ENCODE measurements around the gene TCFL5.

Gene TCFL5

DNA sequence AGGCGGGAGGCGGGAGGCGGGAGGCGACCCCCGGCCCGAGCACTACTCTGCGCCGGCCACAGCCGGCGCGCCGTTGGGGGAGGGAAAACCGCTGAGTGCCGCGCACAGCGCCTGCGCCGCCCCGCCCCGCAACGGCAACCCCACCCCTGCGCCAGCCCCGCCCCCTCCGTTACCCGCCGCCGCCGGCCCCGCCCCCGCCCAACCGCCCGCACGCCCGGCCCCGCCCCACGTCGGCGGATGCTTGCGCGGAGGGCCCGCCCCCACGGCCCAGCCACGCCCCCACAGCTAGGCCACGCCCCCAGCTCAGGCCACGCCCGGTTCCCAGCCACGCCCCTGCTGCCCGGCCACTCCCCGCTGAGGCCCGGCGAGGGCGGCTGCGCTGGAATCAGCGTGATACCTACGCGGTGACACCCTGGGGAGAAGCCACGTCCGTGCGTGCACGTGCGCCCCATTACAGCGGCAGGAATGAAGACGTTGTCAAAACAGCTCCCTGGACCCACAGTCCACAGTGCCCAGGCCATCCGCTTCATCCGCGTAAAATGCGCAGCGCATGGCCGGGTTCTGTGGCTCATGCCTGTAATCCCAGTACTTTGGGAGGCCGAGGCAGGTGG, at the start of gene TCFL5:
Gene TCFL5, minus strand, starts transcription at position 97 of the 611 bp plus-strand sequence. CDS start 152 bp downstream, outside the sequence.
- Mint-ChIP-seq H3K36me3 (peaks cover 10% of the 10 kb centered on the region), H3K9me3 (no peaks in the 10 kb centered on the region), H3K4me1 (peaks cover 31% of the 10 kb centered on the region), H3K27ac (peak within 1 kb of the TSS; percentile 68), H3K27me3 (no peaks in the 10 kb centered on the region), H3K4me3 (peak within 1 kb of the TSS; percentile 76)

DNA sequence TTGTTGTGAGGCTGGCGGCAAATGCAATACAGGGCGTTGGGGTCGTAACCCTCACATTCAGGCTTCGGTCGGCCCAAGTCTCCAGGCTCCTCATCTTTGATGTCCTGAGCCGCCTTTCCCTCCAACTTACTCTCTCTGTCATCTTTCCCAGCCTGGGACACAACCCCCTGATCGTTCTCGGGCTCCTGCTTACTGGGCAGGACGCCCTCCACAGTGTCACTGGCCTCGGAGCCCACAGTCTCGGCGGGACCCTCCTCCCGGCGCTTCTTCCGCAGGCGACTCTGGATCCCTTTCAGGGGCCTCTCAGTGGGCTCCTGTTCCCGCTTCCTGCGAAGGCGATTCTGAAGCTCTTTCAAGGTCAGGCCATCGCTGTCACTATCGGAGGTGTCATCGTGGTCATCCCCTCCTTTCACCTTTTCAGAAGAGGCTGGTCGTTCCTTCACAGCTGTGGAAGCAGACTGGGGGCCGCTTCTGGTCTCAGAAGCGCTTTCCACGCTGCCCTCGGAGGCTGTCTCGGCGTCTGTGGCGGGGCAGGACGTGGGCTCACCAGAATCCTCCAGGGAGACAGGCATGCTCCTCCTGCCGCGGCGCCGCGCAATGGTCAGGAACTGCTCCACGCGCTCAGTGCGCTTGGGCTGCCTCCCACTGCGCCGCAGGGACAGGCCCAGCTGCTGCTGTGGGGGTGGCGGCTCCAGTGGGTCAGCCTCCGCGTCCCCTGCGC, 49.3 kb upstream of the TCFL5 start:
- Mint-ChIP-seq H3K36me3 (peaks cover 13% of the 10 kb centered on the region), H3K4me1 (peaks cover 54% of the 10 kb centered on the region), H3K27ac (no peak overlapping the region), H3K27me3 (no peaks in the 10 kb centered on the region), H3K4me3 (no peak overlapping the region), H3K9me3 (no peaks in the 10 kb centered on the region)

DNA sequence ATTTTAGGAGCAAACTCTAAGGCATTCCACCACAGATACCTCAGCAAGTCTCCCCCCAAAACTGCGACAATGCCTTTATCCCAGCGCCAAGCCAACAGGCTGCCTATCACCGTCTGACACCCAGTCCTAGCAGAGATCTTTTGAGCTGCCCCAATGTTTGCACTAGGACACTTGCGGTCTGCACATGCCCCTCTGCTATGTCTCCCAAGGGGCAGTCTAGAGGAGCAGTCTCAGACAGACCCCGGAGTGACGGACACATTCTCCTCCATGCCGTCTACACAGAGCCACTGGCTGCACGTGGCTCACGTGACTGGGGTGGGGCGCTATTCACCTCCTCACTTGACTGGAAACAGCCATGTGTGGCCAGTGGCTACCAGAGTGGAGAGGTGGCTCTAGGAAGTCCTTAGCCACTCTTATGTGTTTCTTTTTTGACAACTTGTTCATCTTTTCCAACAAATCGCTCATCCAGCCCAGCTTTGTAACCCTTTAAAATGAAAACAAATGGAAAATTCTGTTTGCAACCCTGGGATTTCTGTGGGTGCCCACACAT, 48.7 kb upstream of the TCFL5 start:
- peaks cover 15% of the 10 kb centered on the region for H3K36me3 Mint-ChIP-seq

DNA sequence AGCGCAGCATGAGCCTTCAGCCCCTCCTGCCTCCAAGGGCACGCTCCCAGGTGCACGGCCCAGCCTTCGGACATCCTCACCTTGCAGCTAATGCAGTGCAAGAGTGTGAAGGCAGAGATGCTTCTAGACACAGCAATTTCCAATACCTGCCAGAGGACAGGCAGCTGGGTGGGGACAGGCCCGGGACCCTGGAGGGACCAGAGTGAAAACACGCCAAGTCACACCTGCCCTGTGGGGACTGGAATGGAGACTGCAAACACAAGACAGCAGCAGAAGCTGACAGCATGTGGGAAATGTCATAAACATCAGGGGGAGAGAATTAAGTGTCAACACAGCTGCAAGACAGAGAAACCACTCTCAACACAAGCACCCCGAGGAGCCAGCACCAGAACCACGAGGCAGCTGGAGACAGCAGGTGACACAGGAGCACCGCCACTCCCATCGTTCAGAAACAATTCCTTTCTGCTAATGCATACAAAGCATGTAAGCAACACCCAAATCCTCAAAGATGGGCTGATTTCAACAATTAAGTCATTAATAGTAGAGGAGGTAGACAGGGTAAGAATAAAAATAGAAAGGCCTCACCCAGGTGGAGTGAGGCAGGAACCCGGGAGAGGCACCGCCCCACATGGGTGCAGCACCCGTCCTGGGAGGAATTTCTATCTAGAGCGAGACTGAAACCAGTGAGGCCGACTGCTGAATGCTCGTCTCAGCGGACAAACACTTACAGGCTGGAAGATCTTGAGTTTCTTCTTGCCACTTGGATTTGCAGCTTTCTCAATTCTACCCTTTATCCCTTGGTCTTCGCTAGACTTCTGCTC, 47.6 kb upstream of the TCFL5 start:
- H3K27me3 Mint-ChIP-seq, result no peaks in the 10 kb centered on the region
- peak overlapping the region; percentile 59 for H3K27ac Mint-ChIP-seq
- no peak overlapping the region for H3K4me3 Mint-ChIP-seq
- H3K9me3 Mint-ChIP-seq, result no peaks in the 10 kb centered on the region
- peaks cover 22% of the 10 kb centered on the region for H3K36me3 Mint-ChIP-seq
- peaks cover 37% of the 10 kb centered on the region for H3K4me1 Mint-ChIP-seq

More for the DNA sequence above, 48.7 kb upstream of the TCFL5 start:
- Mint-ChIP-seq H3K27ac (no peak overlapping the region), H3K4me1 (peaks cover 47% of the 10 kb centered on the region), H3K4me3 (no peak overlapping the region), H3K9me3 (no peaks in the 10 kb centered on the region), H3K27me3 (no peaks in the 10 kb centered on the region)

DNA sequence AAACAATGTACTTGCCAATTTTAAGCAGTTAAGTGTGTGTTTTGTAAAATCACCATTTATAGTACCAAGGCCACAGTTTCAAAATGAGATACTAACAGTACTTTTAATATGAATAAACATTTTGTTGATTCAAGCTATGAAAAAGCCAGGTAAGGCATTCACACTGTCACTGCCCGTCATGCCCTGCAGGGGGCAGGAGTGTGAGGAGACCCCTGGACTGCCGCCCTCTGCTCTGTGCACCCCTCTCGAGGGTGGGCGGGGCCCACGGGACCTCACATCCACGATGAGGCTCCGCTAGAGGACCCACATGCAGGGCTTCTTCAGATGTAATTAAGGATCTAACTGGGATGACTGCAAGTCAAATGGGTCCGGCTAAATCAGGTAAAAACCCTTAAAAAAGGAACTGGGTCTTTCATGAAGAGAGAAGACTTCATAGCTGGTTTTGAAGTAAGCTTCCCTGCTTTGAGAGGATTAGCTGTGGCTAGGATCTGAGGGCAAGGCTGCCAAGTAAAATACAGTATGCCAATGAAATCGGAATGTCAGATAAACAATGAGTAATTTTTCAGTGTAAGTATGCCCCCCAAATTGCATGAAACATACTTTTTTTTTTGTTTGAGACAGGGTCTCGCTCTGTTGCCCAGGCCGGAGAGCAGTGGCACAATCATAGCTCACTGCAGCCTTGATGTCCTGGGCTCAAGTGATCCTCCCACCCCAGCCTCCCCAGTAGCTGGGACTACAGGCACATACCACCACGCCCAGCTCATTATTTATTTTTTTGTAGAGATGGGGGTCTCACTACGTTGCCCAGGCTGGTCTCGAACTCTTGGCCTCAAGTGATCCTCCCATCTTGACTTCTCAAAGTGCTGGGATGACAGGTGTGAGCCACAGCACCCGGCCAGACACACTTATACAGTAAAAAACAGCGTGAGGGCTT, 46.0 kb upstream of the TCFL5 start:
- H3K4me3 Mint-ChIP-seq, result no peak overlapping the region
- H3K9me3 Mint-ChIP-seq, result no peaks in the 10 kb centered on the region
- peaks cover 24% of the 10 kb centered on the region for H3K4me1 Mint-ChIP-seq
- no peaks in the 10 kb centered on the region for H3K27me3 Mint-ChIP-seq
- no peak overlapping the region for H3K27ac Mint-ChIP-seq
- peaks cover 23% of the 10 kb centered on the region for H3K36me3 Mint-ChIP-seq

DNA sequence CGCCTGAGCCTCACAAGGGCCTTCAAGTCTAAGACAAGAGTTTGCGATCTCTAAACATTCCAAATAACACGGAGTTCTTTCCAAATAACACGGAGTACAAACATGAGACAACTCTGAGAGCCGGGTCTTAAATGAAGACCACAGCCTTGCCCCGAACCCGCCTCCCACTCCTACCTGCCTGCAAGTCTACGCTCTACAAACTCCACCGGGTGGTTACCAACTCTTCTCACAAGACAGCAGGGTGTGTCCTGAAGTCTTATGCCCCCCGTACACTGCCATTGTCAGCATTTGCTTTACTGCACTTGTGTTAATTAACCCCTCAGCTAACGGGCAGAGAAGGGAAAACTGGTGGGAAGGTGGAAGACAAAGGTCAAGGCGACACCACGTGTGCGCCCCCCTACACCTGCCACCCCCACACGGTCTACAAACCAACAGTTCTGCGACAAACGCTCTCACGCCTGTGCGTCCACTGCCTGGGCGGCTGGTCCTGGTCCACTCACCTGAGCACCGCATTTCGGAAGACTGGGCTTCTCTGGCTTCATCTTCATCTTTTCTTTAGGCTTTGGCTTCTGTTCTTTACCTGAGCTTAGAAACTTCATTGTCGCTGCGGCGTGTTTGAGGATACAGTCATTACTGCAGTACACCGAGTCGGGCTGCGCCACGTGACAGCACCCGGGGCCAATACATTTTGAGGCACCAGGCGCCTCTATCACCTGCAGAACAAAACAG, 45.2 kb upstream of the TCFL5 start:
- no peak overlapping the region for H3K4me3 Mint-ChIP-seq
- H3K36me3 Mint-ChIP-seq, result peaks cover 26% of the 10 kb centered on the region
- peaks cover 21% of the 10 kb centered on the region for H3K4me1 Mint-ChIP-seq
- H3K27me3 Mint-ChIP-seq, result no peaks in the 10 kb centered on the region
- peak overlapping the region; percentile 17 for H3K27ac Mint-ChIP-seq
- H3K9me3 Mint-ChIP-seq, result no peaks in the 10 kb centered on the region

DNA sequence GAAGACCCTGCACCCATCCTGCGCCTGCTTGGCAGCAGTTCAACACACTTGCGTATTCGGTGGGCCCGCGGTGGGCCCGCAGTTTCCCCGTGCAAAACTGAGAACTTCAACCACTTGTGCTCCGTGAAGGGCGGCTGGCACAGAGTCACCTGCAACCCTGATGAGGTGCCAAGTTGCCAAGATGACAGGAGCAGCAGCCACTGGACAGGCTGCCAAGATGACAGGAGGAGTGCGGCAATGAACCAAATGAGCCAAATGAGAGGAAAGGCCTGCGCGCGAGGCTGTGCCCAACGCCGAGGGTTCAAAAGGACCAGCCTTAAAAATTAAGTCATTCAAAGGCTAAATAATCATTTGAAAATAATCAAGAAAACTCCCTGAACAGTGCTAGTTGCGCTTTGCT, 44.6 kb upstream of the TCFL5 start:
- Mint-ChIP-seq H3K9me3 (no peaks in the 10 kb centered on the region), H3K4me1 (peaks cover 20% of the 10 kb centered on the region), H3K36me3 (peaks cover 26% of the 10 kb centered on the region), H3K27ac (no peak overlapping the region), H3K4me3 (no peak overlapping the region), H3K27me3 (no peaks in the 10 kb centered on the region)

DNA sequence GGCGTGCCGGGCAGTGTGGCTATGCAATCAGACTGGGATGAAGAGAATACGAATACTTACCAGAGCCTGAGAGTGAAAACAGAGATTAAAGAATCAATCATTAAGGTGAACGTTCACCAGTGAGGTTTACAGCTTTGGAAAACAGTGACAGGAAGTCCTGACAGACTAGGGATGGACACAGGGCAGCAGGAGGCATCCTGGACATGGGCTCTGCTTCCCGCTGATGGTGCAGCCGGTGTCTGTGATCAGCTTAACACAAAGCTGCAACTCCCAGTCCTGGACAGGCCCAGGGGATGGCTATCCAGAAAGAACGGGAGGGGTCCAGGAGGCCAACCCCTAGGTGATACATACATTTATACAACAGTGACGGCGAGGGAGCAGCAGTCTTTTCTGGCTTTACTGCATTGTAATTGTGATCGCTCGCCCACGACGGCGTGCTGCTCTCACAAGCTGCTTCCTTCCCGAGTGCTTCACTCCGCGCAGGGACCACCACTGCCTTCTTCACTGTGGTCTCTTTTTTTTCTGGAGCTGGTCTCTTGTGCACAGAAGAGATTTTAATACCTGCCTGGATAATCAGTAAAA, 44.0 kb upstream of the TCFL5 start:
- Mint-ChIP-seq H3K4me3 (no peak overlapping the region), H3K27ac (no peak overlapping the region), H3K4me1 (peaks cover 26% of the 10 kb centered on the region), H3K36me3 (peaks cover 23% of the 10 kb centered on the region), H3K27me3 (no peaks in the 10 kb centered on the region), H3K9me3 (no peaks in the 10 kb centered on the region)

DNA sequence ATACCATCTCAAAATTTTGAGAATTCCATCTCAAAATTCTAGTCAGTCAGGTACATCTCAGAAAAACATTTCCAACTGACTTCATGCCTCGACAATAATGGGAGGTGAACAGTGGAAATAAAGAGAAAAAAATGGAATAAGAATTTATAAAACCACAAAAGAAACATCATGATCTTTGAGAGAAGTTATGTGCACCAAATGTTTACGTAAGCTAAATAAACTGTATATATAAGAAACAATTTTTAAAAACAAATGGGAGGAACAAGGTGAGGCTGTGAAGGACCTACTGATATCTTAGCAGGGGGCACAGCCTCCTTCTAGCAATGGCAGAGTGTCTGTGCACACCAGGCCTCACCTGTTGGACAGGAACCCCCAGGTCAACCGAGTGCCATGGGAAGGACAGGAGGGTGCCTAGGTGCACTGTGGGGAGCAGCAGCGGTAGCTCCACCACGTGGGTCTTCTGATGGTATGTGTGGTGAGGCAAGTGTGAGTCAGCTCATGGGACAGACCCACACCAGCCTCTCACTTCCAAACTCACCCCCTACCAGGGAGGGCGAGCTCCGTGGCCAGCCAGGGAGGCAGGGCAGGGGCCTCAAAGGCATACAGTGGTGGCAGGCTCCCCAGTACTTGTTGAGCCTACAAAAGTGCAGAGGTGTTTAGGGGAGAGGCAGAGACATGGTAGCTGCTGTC, 41.4 kb upstream of the TCFL5 start:
- H3K36me3 Mint-ChIP-seq, result peaks cover 15% of the 10 kb centered on the region
- H3K27ac Mint-ChIP-seq, result no peak overlapping the region
- H3K4me3 Mint-ChIP-seq, result no peak overlapping the region
- H3K27me3 Mint-ChIP-seq, result no peaks in the 10 kb centered on the region
- no peaks in the 10 kb centered on the region for H3K9me3 Mint-ChIP-seq
- peaks cover 36% of the 10 kb centered on the region for H3K4me1 Mint-ChIP-seq

DNA sequence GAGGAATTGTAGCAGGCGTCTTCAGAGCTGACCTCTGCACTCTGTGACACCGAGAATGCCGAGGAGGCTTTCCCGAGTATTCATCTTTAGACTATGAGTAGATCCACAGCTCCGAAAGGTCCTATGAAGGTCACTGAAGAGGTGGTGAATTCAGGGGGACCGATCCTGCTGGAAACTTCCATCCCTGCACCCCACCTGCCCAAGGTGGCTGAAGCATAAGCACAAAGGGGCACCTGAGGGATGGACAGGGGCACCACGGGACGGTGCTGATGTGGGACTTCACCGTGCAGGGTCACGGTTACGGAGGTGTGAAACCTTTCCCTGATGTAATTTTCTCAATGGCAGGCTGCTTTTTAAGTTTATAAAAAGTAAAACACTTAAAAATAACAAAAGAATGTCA, 40.3 kb upstream of the TCFL5 start:
- no peaks in the 10 kb centered on the region for H3K27me3 Mint-ChIP-seq
- H3K9me3 Mint-ChIP-seq, result no peaks in the 10 kb centered on the region
- H3K36me3 Mint-ChIP-seq, result peaks cover 13% of the 10 kb centered on the region
- H3K4me3 Mint-ChIP-seq, result no peak overlapping the region
- peaks cover 33% of the 10 kb centered on the region for H3K4me1 Mint-ChIP-seq
- peak overlapping the region; percentile 30 for H3K27ac Mint-ChIP-seq

DNA sequence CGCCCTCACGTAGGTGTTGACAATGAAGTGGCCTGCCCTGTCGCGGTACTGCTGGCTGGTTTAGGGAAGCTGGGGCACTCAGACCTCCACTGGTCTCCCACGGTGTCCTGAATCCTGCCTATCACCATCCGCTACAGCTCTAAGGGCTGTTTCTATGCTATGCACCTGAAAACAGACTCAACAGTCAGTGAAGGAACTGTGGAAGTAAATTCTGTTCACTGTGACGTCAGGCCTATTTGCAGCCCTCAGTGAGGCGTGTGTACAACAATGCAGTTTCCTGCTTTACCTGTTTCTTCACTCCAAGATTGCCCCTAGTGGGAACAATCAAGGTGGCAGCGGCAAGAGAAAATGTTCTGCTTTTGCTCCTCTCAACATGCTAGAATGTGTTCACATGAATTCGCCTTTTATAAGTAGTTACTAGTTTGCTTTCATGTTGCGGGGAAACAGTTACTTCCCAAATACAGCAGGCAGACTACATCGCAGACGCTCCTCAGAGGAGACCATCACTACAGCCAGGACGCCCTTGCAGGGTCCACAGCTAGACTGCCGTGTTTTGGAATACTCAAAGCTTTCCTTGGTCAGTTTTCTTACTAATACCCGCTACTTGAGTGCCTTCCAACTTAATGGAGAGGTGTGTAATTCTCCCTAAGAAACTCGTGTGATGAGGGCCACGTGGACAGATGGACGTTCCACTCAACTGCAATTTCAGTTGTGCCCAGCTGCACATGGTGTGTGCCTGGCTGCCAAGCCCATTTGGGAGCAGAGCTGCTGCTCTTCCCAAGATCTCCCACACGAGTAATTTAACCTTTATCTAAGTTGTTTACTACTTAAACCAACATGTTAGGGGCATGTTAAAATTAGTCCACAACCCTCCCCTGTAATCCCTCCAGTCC, 39.3 kb upstream of the TCFL5 start:
- H3K36me3 Mint-ChIP-seq, result peaks cover 13% of the 10 kb centered on the region
- no peaks in the 10 kb centered on the region for H3K27me3 Mint-ChIP-seq
- no peak overlapping the region for H3K4me3 Mint-ChIP-seq

DNA sequence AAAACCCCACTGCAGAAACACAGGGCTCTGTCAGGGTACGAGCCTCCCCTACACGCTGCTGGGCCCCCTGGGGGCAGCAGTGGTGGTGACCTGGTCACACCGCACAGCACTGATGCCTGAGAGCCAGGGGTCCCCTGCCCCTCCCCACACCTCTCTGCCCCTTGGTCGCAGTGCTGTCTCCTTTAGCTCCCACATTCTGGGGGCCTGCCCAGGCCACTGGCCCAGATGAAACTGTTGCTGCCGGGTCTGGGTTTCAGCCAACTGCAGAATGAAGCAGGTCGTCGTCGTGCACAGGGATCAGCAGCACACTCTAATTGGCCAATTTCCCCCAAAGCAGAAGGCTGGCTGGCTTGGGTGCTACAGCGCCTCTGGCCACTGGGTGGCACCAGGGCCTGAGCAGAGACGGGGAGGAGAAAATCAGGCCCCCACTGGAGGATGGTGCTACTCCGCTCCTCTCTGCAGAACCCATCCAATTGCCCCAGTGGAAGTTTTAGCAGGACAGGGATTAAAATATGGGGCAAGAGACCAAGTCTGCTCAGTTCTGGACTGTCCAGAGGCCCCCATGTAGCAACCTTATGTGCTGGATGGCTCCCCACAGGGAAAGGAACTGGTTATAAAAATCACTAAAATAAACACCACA, 38.5 kb upstream of the TCFL5 start:
- Mint-ChIP-seq H3K4me3 (no peak overlapping the region), H3K9me3 (no peaks in the 10 kb centered on the region), H3K36me3 (peaks cover 10% of the 10 kb centered on the region), H3K27ac (peak overlapping the region; percentile 84), H3K27me3 (no peaks in the 10 kb centered on the region), H3K4me1 (peaks cover 33% of the 10 kb centered on the region)

More for the DNA sequence above, 39.3 kb upstream of the TCFL5 start:
- peaks cover 33% of the 10 kb centered on the region for H3K4me1 Mint-ChIP-seq
- H3K9me3 Mint-ChIP-seq, result no peaks in the 10 kb centered on the region
- peak overlapping the region; percentile 41 for H3K27ac Mint-ChIP-seq
